NCI-H1417 treated with DMSO at 0.1 percent for 48 hours (cell line): ENCODE results near the gene SLC7A7.
"Not testable (repeated sequence)": the region's sequence is repeated elsewhere in the genome, so short reads cannot be mapped to it uniquely, and the experiment has no call there.

Experiments used
- DNase-seq: peaks from one replicate; lab custom pipeline; 2025; lab: John Stamatoyannopoulos, UW

The SLC7A7 gene

GRCh38 chr14:22820731-22821130 lies 5.5 kb upstream of the SLC7A7 start:
- DNase-seq, result no peak

GRCh38 chr14:22819151-22819988 lies 4.1 kb upstream of the SLC7A7 start:
- no peak for DNase-seq

GRCh38 chr14:22814373-22814772 lies 862 bp downstream of the SLC7A7 start:
- no peak for DNase-seq

GRCh38 chr14:22813145-22813544 lies 2.1 kb downstream of the SLC7A7 start:
- DNase-seq, result no peak

GRCh38 chr14:22812744-22813143 lies 2.5 kb downstream of the SLC7A7 start:
- no peak for DNase-seq

- DNase-seq, result no peak
Measured at GRCh38 chr14:22811722-22812121, 3.5 kb downstream of the SLC7A7 start.

GRCh38 chr14:22808388-22809209 lies 6.6 kb downstream of the SLC7A7 start:
- no peak for DNase-seq

GRCh38 chr14:22807432-22808087 lies 7.7 kb downstream of the SLC7A7 start:
- no peak for DNase-seq

GRCh38 chr14:22805235-22805634 lies 10.0 kb downstream of the SLC7A7 start:
- DNase-seq, result not testable (repeated sequence)

GRCh38 chr14:22803687-22803974 lies 11.6 kb downstream of the SLC7A7 start:
- DNase-seq, result no peak

GRCh38 chr14:22802860-22803686 lies 12.2 kb downstream of the SLC7A7 start:
- DNase-seq, result no peak

GRCh38 chr14:22801716-22802115 lies 13.5 kb downstream of the SLC7A7 start:
- no peak for DNase-seq

- no peak for DNase-seq
Measured at GRCh38 chr14:22800346-22800745, 14.9 kb downstream of the SLC7A7 start.

- no peak for DNase-seq
Measured at GRCh38 chr14:22798528-22798927, 16.7 kb downstream of the SLC7A7 start.

GRCh38 chr14:22797017-22797917 lies 18.0 kb downstream of the SLC7A7 start:
- DNase-seq, result no peak

- DNase-seq, result no peak
Measured at GRCh38 chr14:22796087-22796707, 19.0 kb downstream of the SLC7A7 start.

- DNase-seq, result no peak
Measured at GRCh38 chr14:22794551-22794951, 20.7 kb downstream of the SLC7A7 start.

GRCh38 chr14:22793976-22794375 lies 21.3 kb downstream of the SLC7A7 start:
- no peak for DNase-seq

GRCh38 chr14:22793550-22793949 lies 21.7 kb downstream of the SLC7A7 start:
- DNase-seq, result not testable (repeated sequence)

GRCh38 chr14:22792158-22792557 lies 23.1 kb downstream of the SLC7A7 start:
- DNase-seq, result no peak
